AG09319 (cell line): ENCODE measurements around the gene CCDC170.
A peak's percentile ranks its signal among the peaks of the same experiment; 100 is the strongest.
"Not testable (repeated sequence)": the region's sequence is repeated elsewhere in the genome, so short reads cannot be mapped to it uniquely, and the experiment has no call there.

Experiments used
- DNase-seq: peaks from one replicate; pipeline ENCODE4 v3.0.0-alpha.2; 2010; ENCODE audit warnings: low read depth; ENCODE audit errors: extremely low read depth
- TF ChIP-seq, protein P1 (sequence below): IDR thresholded peaks from 2 replicates; pipeline ENCODE4 v1.5.1; 2011; ENCODE audit warnings: low read depth, mild to moderate bottlenecking, inconsistent platforms, low read length, moderate library complexity

CCDC170 gene

DNA sequence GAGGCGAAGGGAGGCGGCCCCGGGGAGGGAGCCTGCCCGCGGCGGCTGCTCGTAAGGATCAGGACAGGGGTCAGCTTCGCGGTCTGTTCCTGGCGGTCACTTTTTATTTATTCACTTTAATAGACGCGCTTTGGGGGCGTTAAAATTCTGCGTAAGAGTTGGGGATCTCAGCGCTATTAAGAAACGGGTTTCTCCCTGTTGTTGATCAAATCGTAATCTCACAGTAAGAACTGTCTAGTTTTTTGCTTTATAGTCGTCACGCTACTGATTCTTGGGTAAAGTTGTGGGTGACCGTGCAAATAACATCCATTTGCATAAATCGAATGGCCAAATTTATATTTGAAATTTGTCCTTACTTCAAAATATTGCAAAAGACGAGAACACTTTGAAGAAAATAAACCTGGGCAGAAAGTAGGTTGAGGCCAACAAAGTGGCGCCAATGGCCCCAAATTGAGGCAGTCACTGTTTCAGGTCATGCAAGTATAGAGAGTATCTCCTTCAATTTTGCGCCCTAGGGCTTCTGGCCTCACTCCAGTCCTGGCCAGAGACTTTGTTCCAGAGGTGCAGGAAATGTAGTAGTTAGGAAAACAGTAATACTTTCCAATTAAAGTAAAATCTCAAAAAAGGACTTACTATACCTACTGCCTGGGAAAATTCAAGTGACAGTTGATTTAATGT is 40.9 kb upstream of the CCDC170 start:
- no peak for DNase-seq

DNA sequence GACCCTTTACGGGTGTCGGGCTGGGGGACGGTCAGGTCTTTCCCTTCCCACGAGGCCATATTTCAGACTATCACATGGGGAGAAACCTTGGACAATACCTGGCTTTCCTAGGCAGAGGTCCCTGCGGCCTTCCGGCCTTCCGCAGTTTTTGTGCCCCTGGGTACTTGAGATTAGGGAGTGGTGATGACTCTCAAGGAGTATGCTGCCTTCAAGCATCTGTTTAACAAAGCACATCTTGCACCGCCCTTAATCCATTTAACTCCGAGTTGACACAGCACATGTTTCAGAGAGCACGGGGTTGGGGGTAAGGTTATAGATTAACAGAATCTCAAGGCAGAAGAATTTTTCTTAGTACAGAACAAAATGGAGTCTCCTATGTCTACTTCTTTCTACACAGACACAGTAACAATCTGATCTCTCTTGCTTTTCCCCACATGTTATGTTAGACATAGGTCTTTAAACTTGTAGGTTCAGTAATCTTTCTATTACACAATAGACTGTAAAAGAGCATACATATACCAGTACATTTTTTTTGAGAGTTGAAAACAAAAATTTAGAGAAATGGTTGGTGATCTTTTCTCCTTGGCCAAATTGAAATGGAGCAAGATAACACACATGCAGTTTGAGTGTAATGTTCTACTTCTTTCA is 37.9 kb upstream of the CCDC170 start:
- not testable (repeated sequence) for DNase-seq

More for the DNA sequence above, 40.9 kb upstream of the CCDC170 start:
- TF ChIP-seq, protein P1, sequence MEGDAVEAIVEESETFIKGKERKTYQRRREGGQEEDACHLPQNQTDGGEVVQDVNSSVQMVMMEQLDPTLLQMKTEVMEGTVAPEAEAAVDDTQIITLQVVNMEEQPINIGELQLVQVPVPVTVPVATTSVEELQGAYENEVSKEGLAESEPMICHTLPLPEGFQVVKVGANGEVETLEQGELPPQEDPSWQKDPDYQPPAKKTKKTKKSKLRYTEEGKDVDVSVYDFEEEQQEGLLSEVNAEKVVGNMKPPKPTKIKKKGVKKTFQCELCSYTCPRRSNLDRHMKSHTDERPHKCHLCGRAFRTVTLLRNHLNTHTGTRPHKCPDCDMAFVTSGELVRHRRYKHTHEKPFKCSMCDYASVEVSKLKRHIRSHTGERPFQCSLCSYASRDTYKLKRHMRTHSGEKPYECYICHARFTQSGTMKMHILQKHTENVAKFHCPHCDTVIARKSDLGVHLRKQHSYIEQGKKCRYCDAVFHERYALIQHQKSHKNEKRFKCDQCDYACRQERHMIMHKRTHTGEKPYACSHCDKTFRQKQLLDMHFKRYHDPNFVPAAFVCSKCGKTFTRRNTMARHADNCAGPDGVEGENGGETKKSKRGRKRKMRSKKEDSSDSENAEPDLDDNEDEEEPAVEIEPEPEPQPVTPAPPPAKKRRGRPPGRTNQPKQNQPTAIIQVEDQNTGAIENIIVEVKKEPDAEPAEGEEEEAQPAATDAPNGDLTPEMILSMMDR, result no peak

DNA sequence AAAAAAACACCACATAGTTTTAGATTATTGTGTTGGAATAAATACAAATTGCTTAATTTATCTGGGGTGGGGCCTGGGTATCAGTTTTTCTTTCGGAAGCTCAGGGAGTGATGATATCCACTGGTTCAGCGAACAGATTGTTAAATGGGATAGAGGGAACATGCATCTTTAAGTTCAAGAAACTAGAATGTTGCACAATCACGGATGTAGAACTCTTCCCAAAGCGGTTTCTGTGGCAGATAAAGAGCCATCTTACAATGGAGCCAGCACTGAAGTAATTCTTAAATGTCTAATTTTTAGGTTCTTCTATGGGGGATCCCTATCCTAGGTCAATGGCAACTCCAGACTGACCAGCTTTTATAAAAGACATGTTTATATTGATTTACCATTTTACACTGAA is 32.1 kb upstream of the CCDC170 start:
- no peak for DNase-seq
- TF ChIP-seq, protein P1, result no peak

DNA sequence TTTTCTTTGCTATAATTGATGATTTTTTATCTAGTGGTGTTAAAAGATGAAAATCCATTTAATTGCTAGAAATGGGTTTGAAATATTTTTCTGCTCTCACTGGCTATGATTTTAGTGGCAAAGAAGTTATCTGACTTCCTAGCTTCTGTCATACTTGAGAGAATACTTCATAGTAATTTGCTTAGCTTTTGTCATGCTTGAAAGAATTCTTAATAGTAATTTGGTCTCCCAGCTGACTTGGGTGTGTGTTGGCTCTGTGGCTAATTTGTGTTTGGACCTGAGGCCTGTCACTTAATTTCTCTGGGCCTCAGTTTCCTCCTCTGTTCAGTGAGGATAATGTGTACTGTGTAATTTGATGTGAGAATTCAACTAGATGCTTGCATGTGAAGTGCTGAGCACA is 29.1 kb upstream of the CCDC170 start:
- DNase-seq, result no peak
- TF ChIP-seq, protein P1, result no peak

DNA sequence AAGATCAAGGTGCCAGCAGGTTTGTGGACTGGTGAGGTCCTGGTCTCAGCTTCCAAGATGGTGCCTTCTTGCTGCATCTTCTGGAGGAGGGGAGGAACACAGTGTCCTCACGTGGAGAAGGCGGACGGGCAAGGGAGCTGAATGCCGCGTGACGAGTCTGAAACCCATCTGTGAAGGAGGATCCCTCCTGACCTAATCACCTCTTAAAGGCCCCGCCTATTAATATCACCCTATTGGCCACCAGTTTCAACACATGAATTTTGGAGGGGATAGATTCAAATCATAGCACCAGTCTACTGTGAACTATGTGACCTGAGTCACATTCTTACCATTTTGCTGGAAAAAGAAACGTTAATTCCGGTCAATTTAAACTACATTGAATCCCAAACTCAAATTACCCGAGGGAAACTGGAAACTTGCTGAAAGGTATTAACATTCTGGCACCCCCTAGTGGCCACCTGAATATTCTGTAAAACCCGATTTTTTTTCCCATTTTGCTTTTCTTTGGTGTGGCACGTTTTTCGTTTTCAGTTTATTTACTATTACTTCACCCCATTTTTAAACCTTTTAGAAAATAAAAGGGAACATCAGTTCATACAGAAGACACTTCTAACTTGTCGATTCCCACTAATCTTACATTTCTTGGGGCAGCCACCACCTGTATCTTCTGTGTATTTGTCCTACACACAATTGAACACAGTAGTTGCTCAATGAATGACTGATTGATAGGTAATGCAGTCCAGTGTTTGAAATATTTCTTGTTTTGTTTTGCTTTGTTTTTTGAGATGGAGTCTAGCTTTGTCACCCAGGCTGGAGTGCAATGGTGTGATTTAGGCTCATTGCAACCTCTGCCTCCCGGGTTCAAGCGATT is 17.9 kb upstream of the CCDC170 start:
- TF ChIP-seq, protein P1, result peak; percentile 68
- no peak for DNase-seq

DNA sequence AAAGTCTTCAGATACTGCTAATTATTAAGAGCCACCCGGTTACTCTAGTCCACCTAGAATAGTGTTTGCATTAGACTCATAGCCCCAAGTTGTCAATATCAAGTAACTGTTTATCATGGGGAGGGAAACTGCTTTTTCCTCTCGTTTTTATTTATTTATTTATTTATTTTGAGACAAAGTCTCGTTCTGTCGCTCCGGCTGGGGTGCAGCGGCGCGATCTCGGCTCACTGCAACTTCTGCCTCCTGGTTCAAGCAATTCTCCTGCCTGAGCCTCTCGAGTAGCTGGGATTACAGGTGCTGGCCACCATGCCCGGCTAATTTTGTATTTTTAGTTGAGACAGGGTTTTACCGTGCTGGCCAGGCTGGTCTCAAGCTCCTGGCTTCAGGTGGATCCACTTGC is 16.1 kb upstream of the CCDC170 start:
- DNase-seq, result no peak
- TF ChIP-seq, protein P1, result no peak

DNA sequence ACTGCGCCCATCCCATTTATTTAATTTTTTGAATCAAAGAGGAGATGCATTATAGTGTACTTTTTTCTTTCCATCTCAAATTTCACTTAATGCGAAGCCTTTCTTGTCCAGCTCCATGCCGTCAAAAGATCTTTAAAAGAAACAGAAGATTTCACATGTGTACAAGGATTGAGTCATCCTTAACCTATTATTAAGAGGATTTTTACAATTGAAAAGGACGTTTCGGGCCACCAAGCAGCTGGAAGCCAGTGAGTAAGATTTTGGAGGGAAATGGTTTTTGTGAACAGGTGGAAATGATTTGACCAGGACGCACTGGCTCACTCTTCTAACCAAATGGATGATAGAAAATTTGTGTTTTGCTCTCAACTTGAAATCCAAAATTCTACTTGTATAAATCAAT is 15.1 kb upstream of the CCDC170 start:
- TF ChIP-seq, protein P1, result no peak
- peak; percentile 25 for DNase-seq
